Stomach (tissue), 4 donors: Measurements from ENCODE around the gene FAM89B.

ENCODE experiments used
- EP300 ChIP-seq: sonication (generic); formaldehyde crosslinking; IDR thresholded peaks from one replicate; pipeline ENCODE4 v1.6.1; 2017; ENCODE audit warnings: antibody characterized with exemption
- POLR2A ChIP-seq, 4 donors: fragments of 450-650 bp; IDR thresholded peaks; one replicate each; pipeline ENCODE4 v1.6.1; 2016; ENCODE audit warnings: antibody characterized with exemption in 4 of 4, control low read depth in 2 of 4, mild to moderate bottlenecking in 1 of 4, moderate library complexity in 1 of 4
- POLR2AphosphoS5 ChIP-seq, 3 donors: sonication (generic); formaldehyde crosslinking; IDR thresholded peaks; one replicate each; pipeline ENCODE4 v1.6.1; 2016; ENCODE audit warnings: antibody characterized with exemption in 3 of 3
- TF ChIP-seq, protein P1 (sequence below), 7 experiments: fragments of 450-650 bp in 4 of 7; fragments of 200-600 bp in 3 of 7; sonication (generic) in 3 of 7; IDR thresholded peaks; one replicate each; pipeline ENCODE4 v1.5.1; 2016 to 2019; ENCODE audit warnings: antibody characterized with exemption in 7 of 7, control low read depth in 2 of 7, mild to moderate bottlenecking in 1 of 7

DNA sequence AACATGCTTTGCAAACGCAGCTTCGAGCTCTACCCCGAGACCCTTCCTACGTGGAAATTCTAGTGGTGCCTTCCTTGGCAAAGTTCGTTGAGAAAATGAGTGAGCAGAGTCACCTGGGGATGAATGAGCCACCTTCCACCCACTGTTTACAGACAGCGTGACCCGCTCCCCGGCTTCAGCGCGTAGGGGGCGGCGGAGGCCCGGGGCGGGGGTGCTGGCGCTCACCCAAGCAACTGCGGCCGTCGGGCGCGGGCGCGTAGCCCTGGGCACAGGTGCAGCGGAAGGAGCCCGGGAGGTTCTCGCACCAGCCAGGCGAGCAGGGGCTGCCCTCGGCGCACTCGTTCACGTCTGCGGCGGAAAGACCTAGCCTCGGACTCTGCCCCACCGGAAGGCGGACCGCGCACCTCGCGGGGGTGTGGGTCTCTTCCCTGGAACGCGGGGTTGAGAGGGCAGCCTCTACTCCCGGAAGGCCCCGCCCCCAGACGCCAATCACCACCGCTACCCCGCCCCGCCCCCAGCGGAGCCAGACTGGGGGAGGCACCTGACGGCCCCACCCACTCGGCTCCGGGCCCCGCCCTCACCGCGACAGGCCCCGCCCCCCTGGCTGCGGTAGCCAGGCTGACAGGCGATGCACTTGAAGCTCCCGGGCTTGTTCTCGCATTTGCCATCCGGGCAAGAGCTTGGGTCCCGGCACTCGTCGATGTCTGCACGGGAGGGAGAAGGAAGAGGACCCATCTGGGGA, 25.9 kb upstream of the FAM89B start:
- TF ChIP-seq POLR2A (IDR thresholded peaks at IDR 0.05) (no peak), POLR2AphosphoS5 (IDR thresholded peaks at IDR 0.05) (peak in 2 of 3 donors; percentile 45 to 64), EP300 (no peak)
- TF ChIP-seq, protein P1, sequence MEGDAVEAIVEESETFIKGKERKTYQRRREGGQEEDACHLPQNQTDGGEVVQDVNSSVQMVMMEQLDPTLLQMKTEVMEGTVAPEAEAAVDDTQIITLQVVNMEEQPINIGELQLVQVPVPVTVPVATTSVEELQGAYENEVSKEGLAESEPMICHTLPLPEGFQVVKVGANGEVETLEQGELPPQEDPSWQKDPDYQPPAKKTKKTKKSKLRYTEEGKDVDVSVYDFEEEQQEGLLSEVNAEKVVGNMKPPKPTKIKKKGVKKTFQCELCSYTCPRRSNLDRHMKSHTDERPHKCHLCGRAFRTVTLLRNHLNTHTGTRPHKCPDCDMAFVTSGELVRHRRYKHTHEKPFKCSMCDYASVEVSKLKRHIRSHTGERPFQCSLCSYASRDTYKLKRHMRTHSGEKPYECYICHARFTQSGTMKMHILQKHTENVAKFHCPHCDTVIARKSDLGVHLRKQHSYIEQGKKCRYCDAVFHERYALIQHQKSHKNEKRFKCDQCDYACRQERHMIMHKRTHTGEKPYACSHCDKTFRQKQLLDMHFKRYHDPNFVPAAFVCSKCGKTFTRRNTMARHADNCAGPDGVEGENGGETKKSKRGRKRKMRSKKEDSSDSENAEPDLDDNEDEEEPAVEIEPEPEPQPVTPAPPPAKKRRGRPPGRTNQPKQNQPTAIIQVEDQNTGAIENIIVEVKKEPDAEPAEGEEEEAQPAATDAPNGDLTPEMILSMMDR (IDR thresholded peaks at IDR 0.05): no peak
